Endothelial cell of umbilical vein (primary cell): ENCODE results near the gene SDHB. TPM values are rescaled to one million over a fixed set of nuclear protein-coding genes. Genes with fewer than 3 reads are reported as not detected.

Experiments used
- BruUV-seq: library from RNA; stranded (reverse); fragments of 400-500 nt; replicated peaks from 2 replicates; lab custom pipeline; 2021; lab: Mats Ljungman, UMichigan
- CTCF ChIA-PET: fragments of 300-600, 350-600 bp; sonication (Branson Sonifier 250); formaldehyde crosslinking; loops from one replicate; lab custom pipeline; 2021; ENCODE audit warnings: antibody characterized with exemption, inconsistent platforms; lab: Charles Lee
- POLR2A ChIA-PET: fragments of 300-600, 350-600 bp; sonication (Branson Sonifier 250); formaldehyde crosslinking; loops from one replicate; lab custom pipeline; 2021; ENCODE audit warnings: antibody characterized with exemption, inconsistent platforms; lab: Charles Lee
- DNase-seq: peaks from one replicate; pipeline ENCODE4 v3.0.0-alpha.2; 2011; ENCODE audit warnings: low read depth, low spot score
- FAIRE-seq: peaks from 2 replicates; lab custom pipeline; 2011; peaks lifted over from hg19 to GRCh38; lab: Jason Lieb, UNC
- H2AFZ ChIP-seq: 2 replicates; pipeline ENCODE4 v1.6.0; 2012; ENCODE audit warnings: low read depth, low read length, control low read depth, inconsistent platforms
- H3K27ac ChIP-seq: 2 replicates; pipeline ENCODE4 v1.5.1; 2011; ENCODE audit warnings: low read depth, mild to moderate bottlenecking, control low read depth, low read length, moderate library complexity; ENCODE audit not compliant: insufficient read depth
- H3K27me3 ChIP-seq, 2 experiments: 2 replicates each; pipeline versions ENCODE4 v1.6.0 to v1.6.1; 2011; ENCODE audit warnings: low read length in 2 of 2, mixed read lengths in 1 of 2; ENCODE audit not compliant: control insufficient read depth in 2 of 2, insufficient read depth in 2 of 2
- H3K36me3 ChIP-seq, 2 experiments: 2 replicates in 1 of 2; 3 replicates in 1 of 2; pipeline ENCODE4 v1.5.1; 2011; ENCODE audit warnings: low read length in 2 of 2, mild to moderate bottlenecking in 1 of 2, moderate library complexity in 1 of 2; ENCODE audit not compliant: control insufficient read depth in 2 of 2, insufficient read depth in 2 of 2; ENCODE audit errors: extremely low read depth in 1 of 2
- H3K4me1 ChIP-seq: 3 replicates; pipeline ENCODE4 v1.5.1; 2011; ENCODE audit warnings: mild to moderate bottlenecking, low read length; ENCODE audit not compliant: control insufficient read depth, insufficient read depth; ENCODE audit errors: extremely low read depth
- H3K4me2 ChIP-seq: 2 replicates; pipeline ENCODE4 v1.6.1; 2011; ENCODE audit warnings: low read length, control low read depth, mixed read lengths; ENCODE audit not compliant: insufficient read depth
- H3K4me3 ChIP-seq, 3 experiments: fragments of 200-600 bp in 1 of 3; sonication (generic), shearing (Covaris generic) in 1 of 3; replicated peaks in 1 of 3; 2 replicates each; pipeline ENCODE4 v1.5.1; 2011 to 2016; ENCODE audit warnings: control low read depth in 3 of 3, low read length in 3 of 3, mild to moderate bottlenecking in 2 of 3, inconsistent platforms in 1 of 3, low read depth in 1 of 3, moderate library complexity in 1 of 3; ENCODE audit not compliant: insufficient read depth in 1 of 3
- H3K79me2 ChIP-seq: 2 replicates; pipeline ENCODE4 v1.6.0; 2012; ENCODE audit warnings: low read length, inconsistent platforms; ENCODE audit not compliant: control insufficient read depth, insufficient read depth
- H3K9ac ChIP-seq: replicated peaks from 2 replicates; pipeline ENCODE3; 2011; ENCODE audit warnings: low read length, control low read depth; ENCODE audit not compliant: insufficient read depth; ENCODE audit errors: extremely low read depth
- H3K9me1 ChIP-seq: replicated peaks from 3 replicates; pipeline ENCODE4 v1.6.0; 2011; ENCODE audit warnings: mild to moderate bottlenecking, low read length; ENCODE audit not compliant: control insufficient read depth, insufficient read depth; ENCODE audit errors: extremely low read depth
- H3K9me3 ChIP-seq: replicated peaks from 2 replicates; pipeline ENCODE4 v1.5.1; 2012; ENCODE audit warnings: low read length, inconsistent platforms; ENCODE audit not compliant: control insufficient read depth, insufficient read depth
- H4K20me1 ChIP-seq: replicated peaks from 2 replicates; pipeline ENCODE3; 2011; ENCODE audit warnings: mild to moderate bottlenecking, low read length; ENCODE audit not compliant: control insufficient read depth, insufficient read depth; ENCODE audit errors: extremely low read depth
- EZH2 ChIP-seq: IDR thresholded peaks from 2 replicates; pipeline ENCODE4 v1.6.1; 2012; ENCODE audit warnings: borderline replicate concordance, low read depth, mild to moderate bottlenecking, moderate library complexity, low read length, inconsistent platforms; ENCODE audit not compliant: severe bottlenecking
- FOS ChIP-seq: IDR thresholded peaks from 2 replicates; pipeline ENCODE4 v1.6.1; 2011; ENCODE audit warnings: mild to moderate bottlenecking, low read length, moderate library complexity, borderline replicate concordance; ENCODE audit not compliant: insufficient read depth
- GATA2 ChIP-seq: IDR thresholded peaks from 2 replicates; pipeline ENCODE4 v1.7.0; 2011; ENCODE audit warnings: low read depth, mild to moderate bottlenecking, moderate library complexity, mixed read lengths, low read length; ENCODE audit not compliant: insufficient read length, insufficient read depth
- JUN ChIP-seq: IDR thresholded peaks from 2 replicates; pipeline ENCODE4 v1.6.1; 2011; ENCODE audit warnings: borderline replicate concordance, low read depth; ENCODE audit not compliant: insufficient read length, insufficient read depth
- MYC ChIP-seq: IDR thresholded peaks from one replicate; pipeline ENCODE4 v1.6.1; 2011; ENCODE audit warnings: mild to moderate bottlenecking, low read depth, low read length
- POLR2A ChIP-seq: IDR thresholded peaks from 2 replicates; pipeline ENCODE4 v1.6.1; 2012; ENCODE audit warnings: low read depth, mild to moderate bottlenecking, control low read depth, low read length
- POLR2AphosphoS5 ChIP-seq: IDR thresholded peaks from 2 replicates; pipeline ENCODE4 v1.6.1; 2012; ENCODE audit warnings: low read depth, mild to moderate bottlenecking, control low read depth, low read length, moderate library complexity; ENCODE audit not compliant: insufficient read depth
- dilution Hi-C: fragments of 300-500 bp; cut with MboI; formaldehyde crosslinking; loops from one replicate; pipeline ENCODE4 v1.15.0; 2019; ENCODE audit warnings: low sequenced_read_pairs; ENCODE audit not compliant: extremely low pct_ligation_motif_present
- intact Hi-C: fragments of 100-400 bp; cut with micrococcal nuclease; formaldehyde crosslinking; loops from one replicate; pipeline ENCODE4 v1.10.0; 2022
- polyA plus RNA-seq, 4 experiments: library from polyadenylated mRNA; depleted of rRNA in 3 of 4; stranded (reverse) in 3 of 4; unstranded in 1 of 4; fragments of >200 nt; gene quantifications; 2 replicates each; pipeline versions ENCODE4 v1.2.1 to v1.2.3, GENCODE V29; 2011 to 2012; ENCODE audit warnings: missing spikeins in 1 of 4
- total RNA-seq: library from RNA; stranded (reverse); gene quantifications from 2 replicates; pipeline ENCODE4 v1.2.3, GENCODE V29; 2021
- TF ChIP-seq, protein P1 (sequence below), 2 donors: IDR thresholded peaks; 1 replicate in 1 of 2; 2 replicates in 1 of 2; pipeline ENCODE4 v1.5.1; 2011; ENCODE audit warnings: low read length in 2 of 2, mild to moderate bottlenecking in 2 of 2, moderate library complexity in 2 of 2, control low read depth in 1 of 2, inconsistent platforms in 1 of 2, low read depth in 1 of 2; ENCODE audit not compliant: insufficient read depth in 1 of 2; ENCODE audit errors: extremely low read depth in 1 of 2
- TF ChIP-seq, protein P2 (sequence below): IDR thresholded peaks from 2 replicates; pipeline ENCODE4 v1.6.1; 2011; ENCODE audit not compliant: insufficient read depth, insufficient read length

SDHB gene
- total and polyA plus RNA-seq, 2 donors (not counting 3 experiments of a cell fraction or from before 2014, with no cell fraction given) = 96.2 to 98.1 TPM

DNA sequence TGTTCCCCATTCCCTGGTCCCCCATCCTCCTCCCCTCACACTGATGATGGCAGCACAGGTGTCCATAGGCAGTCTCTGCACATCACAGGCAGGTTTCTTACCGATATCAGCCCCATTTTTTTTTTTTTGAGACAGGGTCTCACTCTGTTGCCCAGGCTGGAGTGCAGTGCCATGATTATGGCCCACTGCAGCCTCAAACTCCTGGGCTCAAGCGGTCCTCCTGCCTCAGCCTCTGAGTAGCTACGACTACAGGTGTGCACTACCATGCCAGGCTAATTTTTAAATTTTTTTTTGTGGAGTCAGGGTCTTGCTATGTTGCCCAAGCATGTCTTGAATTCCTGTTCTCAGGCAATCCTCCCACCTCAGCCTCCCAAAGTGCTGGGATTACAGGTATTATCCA lies 28.9 kb upstream of the SDHB start:
- no peaks in the 10 kb centered on the region for H3K27me3 ChIP-seq
- no peak for FAIRE-seq
- CTCF ChIA-PET = no interaction called here

More for the DNA sequence above, 28.9 kb upstream of the SDHB start:
- Histone ChIP-seq H3K4me1 (no peaks in the 10 kb centered on the region), H3K36me3 (no peaks in the 10 kb centered on the region), H2AFZ (no peak overlapping the region), H3K9me1 (no peaks in the 10 kb centered on the region), H4K20me1 (no peaks in the 10 kb centered on the region), H3K27ac (no peak overlapping the region), H3K79me2 (no peaks in the 10 kb centered on the region), H3K4me3 (no peak overlapping the region), H3K9ac (no peak overlapping the region), H3K9me3 (no peaks in the 10 kb centered on the region), H3K4me2 (no peak overlapping the region)
- dilution Hi-C loops (no loop called here), intact Hi-C loops (no loop called here)
- no peak for DNase-seq
- TF ChIP-seq, protein P1, sequence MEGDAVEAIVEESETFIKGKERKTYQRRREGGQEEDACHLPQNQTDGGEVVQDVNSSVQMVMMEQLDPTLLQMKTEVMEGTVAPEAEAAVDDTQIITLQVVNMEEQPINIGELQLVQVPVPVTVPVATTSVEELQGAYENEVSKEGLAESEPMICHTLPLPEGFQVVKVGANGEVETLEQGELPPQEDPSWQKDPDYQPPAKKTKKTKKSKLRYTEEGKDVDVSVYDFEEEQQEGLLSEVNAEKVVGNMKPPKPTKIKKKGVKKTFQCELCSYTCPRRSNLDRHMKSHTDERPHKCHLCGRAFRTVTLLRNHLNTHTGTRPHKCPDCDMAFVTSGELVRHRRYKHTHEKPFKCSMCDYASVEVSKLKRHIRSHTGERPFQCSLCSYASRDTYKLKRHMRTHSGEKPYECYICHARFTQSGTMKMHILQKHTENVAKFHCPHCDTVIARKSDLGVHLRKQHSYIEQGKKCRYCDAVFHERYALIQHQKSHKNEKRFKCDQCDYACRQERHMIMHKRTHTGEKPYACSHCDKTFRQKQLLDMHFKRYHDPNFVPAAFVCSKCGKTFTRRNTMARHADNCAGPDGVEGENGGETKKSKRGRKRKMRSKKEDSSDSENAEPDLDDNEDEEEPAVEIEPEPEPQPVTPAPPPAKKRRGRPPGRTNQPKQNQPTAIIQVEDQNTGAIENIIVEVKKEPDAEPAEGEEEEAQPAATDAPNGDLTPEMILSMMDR (IDR thresholded peaks at IDR 0.05; ENCODE audit: extremely low read depth in 1 of 2, insufficient read depth in 1 of 2, low read depth in 1 of 2, low read length in 2 of 2) = no peak
- TF ChIP-seq POLR2A = no peak
- TF ChIP-seq POLR2AphosphoS5 = no peak
- no peak for TF ChIP-seq GATA2
- no peak for TF ChIP-seq MYC
- TF ChIP-seq, protein P2, sequence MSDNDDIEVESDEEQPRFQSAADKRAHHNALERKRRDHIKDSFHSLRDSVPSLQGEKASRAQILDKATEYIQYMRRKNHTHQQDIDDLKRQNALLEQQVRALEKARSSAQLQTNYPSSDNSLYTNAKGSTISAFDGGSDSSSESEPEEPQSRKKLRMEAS = no peak
- TF ChIP-seq FOS = no peak
- TF ChIP-seq JUN = no peak
- TF ChIP-seq EZH2 = no peak
- POLR2A ChIA-PET = no interaction called here
- no TSS peak for BruUV-seq
